Measurements from ENCODE around the gene SCCPDH.
A peak's percentile ranks its signal among the peaks of the same experiment; 100 is the strongest.
"Not testable (repeated sequence)": the region's sequence is repeated elsewhere in the genome, so short reads cannot be mapped to it uniquely, and the experiment has no call there.

SCCPDH gene

GRCh38 chr1:246724016-246724730 is at the start of gene SCCPDH:
TSS of gene SCCPDH (plus strand) at chr1:246724409. CDS start at chr1:246724423, 14 bp downstream.
- DNase-seq (ENCODE audit: low read depth, low spot score) = peak; percentile 93

- DNase-seq (ENCODE audit: low read depth, low spot score) = no peak
Measured at GRCh38 chr1:246677842-246678241, 46.4 kb upstream of the SCCPDH start.

GRCh38 chr1:246678816-246679793 is 45.1 kb upstream of the SCCPDH start:
- DNase-seq (ENCODE audit: low read depth, low spot score) = no peak

DNA sequence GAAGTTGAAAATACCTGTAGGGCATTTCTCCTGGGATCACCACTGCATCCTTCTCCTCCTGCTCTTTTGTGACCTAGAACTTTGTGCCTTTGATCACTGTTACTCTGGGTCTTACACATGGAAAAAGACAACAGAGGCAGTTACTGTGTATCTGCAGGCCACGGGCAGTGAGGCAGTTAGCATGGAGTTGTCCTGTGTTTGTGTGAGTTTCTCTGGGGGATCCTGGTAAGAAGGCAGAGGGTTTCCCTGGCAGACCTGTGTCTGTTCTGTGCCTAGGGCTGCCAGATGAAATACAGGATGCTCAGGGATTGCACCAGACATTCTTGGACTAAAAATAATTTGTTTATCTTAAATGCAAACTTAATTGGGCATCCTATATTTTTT is 44.4 kb upstream of the SCCPDH start:
- no peak for DNase-seq (ENCODE audit: low read depth, low spot score)

GRCh38 chr1:246680190-246680589 is 44.0 kb upstream of the SCCPDH start:
- DNase-seq (ENCODE audit: low read depth, low spot score) = no peak

GRCh38 chr1:246680696-246681130 is 43.5 kb upstream of the SCCPDH start:
- no peak for DNase-seq (ENCODE audit: low read depth, low spot score)

DNA sequence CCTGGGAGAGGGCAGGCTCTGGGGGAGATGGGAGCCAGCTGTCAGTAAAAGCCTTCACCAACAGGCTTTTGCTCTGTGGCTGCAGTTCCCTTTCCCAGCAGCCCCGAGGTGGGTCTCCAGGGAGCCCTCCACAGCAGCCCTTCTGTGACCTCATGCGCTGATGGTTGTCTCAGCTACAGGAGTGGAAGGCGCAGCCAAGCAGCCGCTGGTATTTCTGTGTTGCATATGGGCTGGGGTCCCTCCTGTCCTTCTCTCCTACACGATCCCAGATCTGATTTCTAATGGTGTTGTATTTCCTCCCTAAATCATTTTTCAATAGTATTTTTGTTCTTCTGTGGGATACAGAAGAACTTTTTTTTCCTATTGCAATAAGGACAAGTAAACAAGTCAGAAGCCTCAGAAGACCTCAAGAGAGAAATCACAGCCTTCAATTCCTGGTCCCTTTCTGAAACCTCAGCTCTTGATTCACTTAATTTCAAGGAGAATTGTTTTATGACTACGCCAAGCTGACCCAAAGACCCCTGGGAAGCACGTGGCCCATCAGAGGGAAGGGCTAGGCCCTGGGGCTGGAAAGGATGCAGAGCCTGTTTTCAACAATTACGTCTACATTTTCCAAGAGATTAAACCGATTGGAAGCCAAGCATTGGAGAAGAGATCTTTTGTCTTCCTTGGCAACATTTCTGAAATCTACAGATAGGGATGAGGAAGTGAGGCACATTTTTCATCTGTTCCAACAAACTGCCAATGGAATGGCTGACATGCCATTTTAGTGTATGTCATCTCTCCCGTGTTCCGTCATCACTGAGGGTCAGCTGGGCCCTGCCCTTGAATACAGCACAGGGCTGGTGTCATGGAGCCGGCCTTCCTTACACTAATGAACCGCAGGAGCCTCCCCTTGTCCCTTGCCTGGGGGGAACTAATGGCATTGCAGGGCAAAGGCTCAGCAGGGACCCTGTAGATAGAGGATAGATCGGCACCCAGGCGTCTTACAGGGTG is 42.0 kb upstream of the SCCPDH start:
- no peak for DNase-seq (ENCODE audit: low read depth, low spot score)

DNA sequence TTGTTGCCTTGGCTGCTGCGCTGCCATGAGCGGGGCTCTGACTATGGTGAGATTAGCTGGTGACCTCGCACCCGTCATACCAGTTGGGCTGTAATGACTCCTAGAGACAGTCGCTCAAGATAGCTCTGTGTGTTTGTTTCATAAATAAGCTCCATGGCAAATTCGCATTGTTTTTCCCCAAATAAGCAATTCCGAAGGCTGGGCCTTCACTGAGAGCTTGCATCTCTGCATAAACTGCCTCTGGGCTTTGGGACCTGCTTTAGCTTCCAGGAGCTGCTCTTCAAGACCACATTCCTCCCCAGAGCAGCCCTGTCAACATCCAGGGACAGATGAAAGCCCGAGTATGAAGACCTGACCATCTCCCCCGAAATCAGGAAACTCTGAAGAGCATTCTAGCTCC is 40.7 kb upstream of the SCCPDH start:
- DNase-seq (ENCODE audit: low read depth, low spot score) = no peak

DNA sequence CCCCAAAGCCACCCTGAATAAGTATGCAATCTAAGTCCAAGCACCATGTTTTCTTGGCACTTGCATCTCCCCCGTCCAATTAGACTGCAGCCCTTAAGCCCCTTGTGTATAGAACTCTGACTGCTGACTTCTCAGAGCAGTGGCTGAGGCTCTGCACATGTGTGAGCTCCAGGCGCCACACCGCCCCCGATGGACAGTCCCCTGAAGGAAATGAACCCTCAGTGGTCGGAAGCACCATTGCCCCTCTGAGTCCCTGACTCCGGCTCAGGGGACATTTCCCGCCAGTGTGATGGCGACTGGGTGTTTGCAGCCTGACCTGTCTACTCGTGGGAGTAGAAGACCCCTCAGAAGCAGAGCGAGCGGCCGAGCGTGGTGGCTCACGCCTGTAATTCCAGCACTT is 37.2 kb upstream of the SCCPDH start:
- DNase-seq (ENCODE audit: low read depth, low spot score) = no peak

DNA sequence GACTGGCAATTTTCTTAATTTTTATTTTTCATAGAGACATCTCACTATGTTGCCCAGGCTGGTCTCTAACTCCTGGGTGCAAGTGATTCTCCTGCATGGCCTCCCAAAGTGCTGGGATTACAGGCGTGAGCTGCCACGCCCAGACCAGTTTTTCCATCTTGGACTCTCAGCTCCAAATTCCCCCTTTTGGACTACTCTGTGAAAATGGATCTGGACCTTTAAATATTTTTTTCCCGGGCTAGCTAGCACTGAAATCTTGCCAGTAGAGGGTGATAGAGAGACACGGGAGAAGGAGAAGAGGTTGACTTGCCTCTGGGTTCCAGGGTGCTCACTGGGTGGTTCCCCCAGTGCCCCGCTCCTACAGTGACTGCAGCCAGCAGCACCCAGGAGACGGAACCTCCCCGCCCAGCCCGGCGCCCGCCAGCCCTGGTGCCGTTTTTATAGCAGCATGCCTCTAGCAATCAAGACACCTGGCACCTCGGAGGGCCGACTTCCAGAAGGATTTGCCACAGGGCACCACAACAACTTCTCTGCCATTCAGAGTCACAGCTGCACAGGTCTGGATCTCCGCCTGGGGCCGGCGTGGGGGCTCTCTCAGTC is 34.7 kb upstream of the SCCPDH start:
- peak; percentile 79 for DNase-seq (ENCODE audit: low read depth, low spot score)

- no peak for DNase-seq (ENCODE audit: low read depth, low spot score)
Measured at GRCh38 chr1:246690100-246690499, 34.1 kb upstream of the SCCPDH start.

DNA sequence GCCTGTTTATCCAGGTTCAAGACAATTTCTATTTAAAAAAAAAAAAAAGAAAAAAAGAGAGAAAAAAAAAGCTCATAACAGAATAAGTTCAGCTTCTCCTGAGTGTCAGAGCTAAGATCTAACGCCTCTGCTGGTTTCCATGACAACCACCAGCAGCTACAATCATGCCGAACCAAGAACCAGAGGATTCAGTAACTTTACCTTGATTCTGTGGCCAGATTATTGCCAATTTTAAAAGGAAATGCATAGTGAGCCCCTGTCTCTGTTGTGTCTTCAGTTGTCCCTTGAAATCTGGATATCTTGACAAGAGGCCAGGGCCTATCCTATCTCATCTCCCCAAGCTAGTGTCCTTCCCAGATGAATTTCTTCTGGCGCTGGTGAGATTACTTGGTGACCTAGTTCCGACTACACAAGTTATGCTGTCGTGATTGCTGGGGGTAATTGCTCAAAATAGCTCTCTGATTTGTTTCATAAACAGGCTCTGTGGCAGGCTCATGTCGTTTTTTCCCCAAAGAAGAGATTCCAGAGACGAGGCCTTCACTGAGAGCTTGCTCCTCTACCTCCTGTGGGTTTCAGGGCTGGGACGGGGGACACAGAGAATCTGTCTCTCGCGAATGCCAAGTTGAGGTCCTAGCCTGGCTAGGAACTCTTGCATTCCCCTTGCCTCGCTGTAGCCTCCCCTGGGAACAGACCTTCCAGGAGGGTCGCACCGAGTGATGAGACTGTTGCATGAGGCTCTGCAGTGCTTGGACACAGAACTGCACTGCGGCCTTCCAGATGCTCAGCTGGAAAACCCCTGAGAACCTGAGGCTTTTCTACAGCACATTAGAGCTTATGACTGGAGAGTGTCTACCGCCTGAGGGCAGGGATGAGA is 32.4 kb upstream of the SCCPDH start:
- DNase-seq (ENCODE audit: low read depth, low spot score) = peak; percentile 17

GRCh38 chr1:246694213-246694895 is 29.9 kb upstream of the SCCPDH start:
- DNase-seq (ENCODE audit: low read depth, low spot score) = not testable (repeated sequence)

DNA sequence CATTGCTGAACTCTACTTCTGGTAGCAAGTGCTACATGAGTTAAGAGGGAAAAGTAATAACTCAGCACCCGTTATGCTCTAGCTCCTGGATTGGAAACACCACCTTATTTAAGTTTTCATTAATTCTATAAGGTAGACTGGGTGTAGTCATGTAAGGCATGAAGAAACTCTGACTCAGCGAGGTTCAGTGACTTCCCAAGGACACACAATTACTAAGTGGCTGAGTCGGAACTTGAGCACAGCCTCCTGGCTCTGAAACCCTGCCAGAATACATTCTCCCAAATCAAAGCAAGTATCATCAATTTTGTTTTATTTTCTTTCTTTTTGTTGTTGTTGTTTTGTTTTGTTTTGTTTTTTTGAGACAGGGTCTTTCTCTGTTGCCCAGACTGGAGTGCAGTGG is 29.1 kb upstream of the SCCPDH start:
- DNase-seq (ENCODE audit: low read depth, low spot score) = no peak

- no peak for DNase-seq (ENCODE audit: low read depth, low spot score)
Measured at GRCh38 chr1:246695666-246696065, 28.5 kb upstream of the SCCPDH start.

DNA sequence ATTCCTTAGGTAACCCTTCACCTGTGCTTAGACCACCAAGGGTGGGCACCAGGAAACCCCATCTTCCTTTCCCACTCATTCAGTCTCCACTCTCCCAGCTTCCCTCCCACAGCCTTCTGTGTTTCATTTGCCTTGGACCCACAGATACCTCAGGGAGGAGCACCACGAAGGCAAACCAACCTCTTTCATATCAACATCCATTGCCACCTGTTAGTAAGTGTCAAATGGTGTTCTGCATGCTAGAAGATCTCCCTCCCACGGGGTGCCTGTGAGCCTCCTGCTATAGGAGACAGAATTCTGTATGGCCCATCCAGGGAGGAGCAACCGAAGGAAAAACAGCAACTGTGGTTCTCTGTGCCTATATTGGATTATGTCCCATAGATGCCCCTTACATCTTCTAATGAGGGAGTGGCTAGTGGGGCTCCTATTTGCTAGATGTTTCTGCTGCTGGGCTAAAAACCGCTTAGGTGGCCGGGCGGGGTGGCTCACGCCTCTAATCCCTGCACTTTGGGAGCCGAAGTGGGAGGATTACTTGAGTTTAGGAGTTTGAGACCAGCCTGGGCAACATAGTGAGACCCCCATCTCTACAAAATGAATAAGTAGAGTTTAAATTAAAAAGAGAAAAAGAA is 25.6 kb upstream of the SCCPDH start:
- no peak for DNase-seq (ENCODE audit: low read depth, low spot score)

DNA sequence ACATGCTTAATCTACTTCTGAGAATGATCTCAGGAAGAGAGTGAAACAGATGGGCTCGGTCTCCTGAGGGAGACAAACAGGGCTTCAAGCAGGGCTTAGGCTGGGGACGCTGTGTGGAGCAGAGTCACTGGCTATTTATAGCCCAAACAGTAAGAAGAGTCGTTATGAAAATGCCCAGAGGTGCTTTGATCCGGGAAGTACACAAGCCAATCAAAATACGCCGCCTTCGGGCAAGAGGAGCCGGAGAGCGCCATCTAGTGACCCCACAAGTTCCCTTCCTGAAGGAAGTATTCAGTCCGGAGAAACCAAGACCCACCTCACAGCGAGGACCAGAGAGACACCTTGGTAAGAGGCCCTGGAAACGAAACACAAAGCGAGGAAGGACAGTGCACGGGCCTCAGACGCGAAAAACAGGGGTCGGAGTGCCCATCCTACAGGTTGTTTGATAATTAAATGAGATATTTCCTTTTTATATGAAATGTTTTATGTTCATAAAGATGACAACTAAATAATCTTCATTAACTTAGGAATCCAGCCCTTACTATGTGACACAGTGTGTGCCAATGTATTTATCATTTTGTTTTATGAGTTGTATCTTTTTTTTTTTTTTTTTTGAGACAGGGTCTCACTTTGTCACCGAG is 25.0 kb upstream of the SCCPDH start:
- peak; percentile 93 for DNase-seq (ENCODE audit: low read depth, low spot score)

DNA sequence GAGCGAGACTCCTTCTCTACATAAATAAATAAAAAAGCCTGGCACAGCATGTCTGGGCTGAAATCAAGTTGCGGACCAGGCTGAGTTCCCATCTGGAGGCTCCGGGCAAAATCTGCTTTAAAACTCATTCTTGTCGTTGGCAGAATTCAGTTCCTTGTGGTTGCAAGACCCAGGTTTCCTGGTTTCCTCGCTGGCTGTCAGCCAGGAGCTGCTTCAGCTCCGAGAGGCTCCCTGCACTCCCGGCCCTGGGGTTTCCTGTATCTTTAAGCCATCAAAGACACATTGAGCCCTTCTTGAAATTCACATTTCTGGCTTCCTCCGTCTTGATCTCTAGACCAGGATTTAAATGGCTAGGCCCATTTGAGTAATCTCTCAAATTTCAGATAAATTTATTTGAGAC is 20.6 kb upstream of the SCCPDH start:
- DNase-seq (ENCODE audit: low read depth, low spot score) = peak; percentile 47

All from astrocyte of the hippocampus (primary cell).